Hematopoietic multipotent progenitor cell treated with erythropoietin and hydrocortisone succinate and interleukin-3 and kit ligand, for 6 days (in vitro differentiated cells): ENCODE data around the gene XXYLT1.

Experiments
- DNase-seq: peaks from one replicate; pipeline ENCODE4 v3.0.0-alpha.2; 2015

The XXYLT1 gene

GRCh38 chr3:195164573-195165264, 106.2 kb downstream of the XXYLT1 start:
- DNase-seq, result no peak

- DNase-seq, result peak; percentile 67
These were observed 107.0 kb downstream of the XXYLT1 start for GRCh38 chr3:195163719-195164572.

- no peak for DNase-seq
These were observed 108.1 kb downstream of the XXYLT1 start for GRCh38 chr3:195162816-195163215.

- peak; percentile 87 for DNase-seq
These were observed 108.8 kb downstream of the XXYLT1 start for GRCh38 chr3:195162033-195162669.

GRCh38 chr3:195160908-195161434, 110.0 kb downstream of the XXYLT1 start:
- no peak for DNase-seq

- DNase-seq, result no peak
These were observed 110.6 kb downstream of the XXYLT1 start for GRCh38 chr3:195160257-195160898.

- no peak for DNase-seq
These were observed 111.2 kb downstream of the XXYLT1 start for GRCh38 chr3:195159814-195160165.

GRCh38 chr3:195159117-195159813, 111.7 kb downstream of the XXYLT1 start:
- DNase-seq, result no peak

- no peak for DNase-seq
These were observed 114.6 kb downstream of the XXYLT1 start for GRCh38 chr3:195156286-195156890.

GRCh38 chr3:195155570-195156241, 115.3 kb downstream of the XXYLT1 start:
- no peak for DNase-seq

GRCh38 chr3:195154793-195155535, 116.0 kb downstream of the XXYLT1 start:
- DNase-seq, result peak; percentile 83

GRCh38 chr3:195154111-195154791, 116.7 kb downstream of the XXYLT1 start:
- DNase-seq, result no peak

GRCh38 chr3:195153653-195154052, 117.3 kb downstream of the XXYLT1 start:
- no peak for DNase-seq

- no peak for DNase-seq
These were observed 117.8 kb downstream of the XXYLT1 start for GRCh38 chr3:195153130-195153529.

- no peak for DNase-seq
These were observed 119.0 kb downstream of the XXYLT1 start for GRCh38 chr3:195151866-195152541.

GRCh38 chr3:195151402-195151801, 119.6 kb downstream of the XXYLT1 start:
- no peak for DNase-seq

GRCh38 chr3:195150181-195151118, 120.5 kb downstream of the XXYLT1 start:
- peak; percentile 94 for DNase-seq
